HG03342 (cell line): ENCODE data around the gene REPS1.
"Not testable (repeated sequence)": the region's sequence is repeated elsewhere in the genome, so short reads cannot be mapped to it uniquely, and the experiment has no call there.

Experiments used
- ATAC-seq: cut with Tn5 transposase; IDR thresholded peaks from one replicate; pipeline ENCODE4 v1.9.1; 2021; ENCODE audit warnings: mild to moderate bottlenecking, moderate library complexity; ENCODE audit not compliant: unreplicated experiment

Gene REPS1

DNA sequence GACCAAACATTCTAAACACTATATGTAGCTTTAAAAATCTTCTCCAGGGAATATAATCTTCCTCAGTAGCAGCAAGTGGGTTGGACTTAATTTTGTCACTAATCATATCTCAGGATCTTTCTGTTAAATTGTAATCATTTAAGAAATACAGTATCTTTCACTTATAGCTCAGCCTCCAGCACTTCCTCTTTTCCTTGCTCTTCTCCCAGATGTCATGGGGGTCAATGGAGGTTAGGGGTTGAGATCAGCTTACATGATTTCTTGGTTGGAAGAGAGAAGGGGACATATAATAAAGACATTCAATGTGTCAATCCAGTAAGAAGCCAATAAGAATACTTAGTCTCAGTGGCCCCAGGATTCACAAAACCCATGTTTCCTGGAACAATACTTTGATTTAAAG is 15.7 kb upstream of the REPS1 start:
- ATAC-seq: no peak

DNA sequence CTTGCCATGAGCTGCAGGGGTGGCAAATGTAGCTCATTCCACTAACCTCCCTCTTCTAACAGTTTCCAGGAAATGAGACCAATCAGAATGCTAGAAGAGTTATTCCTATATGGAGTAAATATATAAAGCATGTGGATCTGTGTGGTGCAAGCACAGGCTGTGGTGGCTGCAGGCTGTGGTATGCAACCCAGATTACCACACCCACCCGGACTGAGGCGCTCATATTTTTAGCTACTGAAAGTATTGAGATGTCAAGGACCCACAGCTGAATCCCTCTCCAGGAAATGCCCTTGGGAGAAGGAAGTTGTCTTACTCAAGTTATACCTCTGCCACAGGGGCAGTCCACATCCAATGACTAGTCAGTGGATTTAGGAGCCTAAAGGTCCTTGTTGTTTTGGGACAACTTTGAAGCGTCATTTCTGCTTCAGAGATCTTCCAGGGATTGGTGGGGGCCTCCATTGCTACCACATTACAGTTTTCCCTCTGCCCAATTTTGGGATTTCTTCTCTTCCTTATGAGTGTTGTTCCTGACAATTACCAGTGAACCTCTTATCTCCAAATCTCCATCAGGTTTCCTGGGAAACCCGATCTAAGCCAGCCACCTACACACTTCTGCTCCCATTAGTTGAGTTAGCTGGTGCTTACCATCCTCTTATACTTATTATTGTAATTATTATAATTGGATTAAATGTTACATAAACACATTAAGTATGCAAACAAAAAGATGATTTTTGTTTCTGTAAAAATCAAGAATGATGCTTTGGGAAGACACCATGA is 12.1 kb upstream of the REPS1 start:
- ATAC-seq: no peak

DNA sequence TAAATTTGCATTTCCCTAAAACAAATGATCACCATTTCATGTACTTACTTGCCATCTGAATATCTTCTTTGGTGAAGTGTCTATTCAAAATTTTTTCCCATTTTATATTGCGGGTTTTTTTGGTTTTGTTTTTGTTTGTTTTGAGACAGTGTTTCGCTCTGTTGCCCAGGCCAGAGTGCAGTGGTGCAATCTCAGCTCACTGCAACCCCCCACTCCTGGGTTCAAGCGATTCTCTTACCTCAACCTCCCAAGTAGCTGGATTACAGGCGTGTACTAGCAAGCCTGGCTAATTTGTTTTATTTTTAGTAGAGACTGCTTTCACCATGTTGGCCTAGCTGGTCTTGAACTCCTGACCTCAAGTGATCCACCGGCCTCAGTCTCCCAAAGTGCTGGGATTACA is 9.1 kb upstream of the REPS1 start:
- no peak for ATAC-seq

DNA sequence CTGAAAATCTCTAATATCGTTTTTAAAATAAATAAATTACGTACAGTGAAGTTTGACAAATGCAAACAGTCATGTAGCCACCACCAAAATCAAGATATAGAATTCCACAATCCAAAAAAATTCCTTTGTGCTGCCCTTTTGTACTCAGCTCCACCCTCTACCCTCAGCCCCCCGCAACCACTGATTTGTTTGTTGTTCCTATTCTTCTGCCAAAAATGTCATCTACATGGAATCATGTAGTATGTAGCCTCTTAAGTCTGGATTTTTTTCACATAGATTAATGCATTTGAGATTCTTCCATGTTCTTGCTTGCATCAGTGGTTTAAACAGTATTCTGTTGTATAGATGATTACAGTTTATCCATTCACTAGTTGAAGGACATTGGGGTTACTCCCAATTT is 8.5 kb upstream of the REPS1 start:
- no peak for ATAC-seq

DNA sequence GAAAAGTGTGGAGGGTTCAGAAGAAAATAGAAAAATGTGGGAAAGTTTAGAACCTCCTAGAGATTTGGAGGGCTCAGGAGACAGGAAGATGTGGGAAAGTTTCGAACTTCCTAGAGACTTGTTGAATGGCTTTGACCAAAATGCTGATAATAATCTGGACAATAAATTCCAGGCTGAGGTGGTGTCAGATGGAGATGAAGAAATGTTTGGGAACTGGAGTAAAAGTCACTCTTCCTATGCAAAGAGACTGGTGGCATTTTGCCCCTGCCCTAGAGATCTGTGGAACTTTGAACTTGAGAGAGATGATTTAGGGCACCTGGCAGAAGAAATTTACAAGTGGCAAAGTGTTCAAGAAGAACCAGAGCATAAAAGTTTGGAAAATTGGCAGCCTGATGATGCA is 5.4 kb upstream of the REPS1 start:
- ATAC-seq: not testable (repeated sequence)

DNA sequence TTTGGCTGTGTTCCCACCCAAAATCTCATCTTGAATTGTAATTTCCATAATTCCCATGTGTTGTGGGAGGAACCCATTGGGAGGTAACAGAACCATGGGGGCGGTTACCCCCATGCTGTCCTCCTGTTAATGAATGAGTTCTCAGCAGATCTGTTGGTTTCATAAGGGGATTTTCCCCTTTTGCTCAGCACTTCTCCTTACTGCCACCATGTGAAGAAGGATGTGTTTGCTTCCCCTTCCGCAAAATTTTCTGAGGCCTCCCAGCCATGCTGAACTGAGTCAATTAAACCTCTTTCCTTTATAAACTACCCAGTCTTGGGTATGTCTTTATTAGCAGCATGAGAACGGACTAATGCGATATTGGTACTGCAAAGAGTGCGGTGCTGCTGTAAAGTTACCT is 4.9 kb upstream of the REPS1 start:
- ATAC-seq: not testable (repeated sequence)

DNA sequence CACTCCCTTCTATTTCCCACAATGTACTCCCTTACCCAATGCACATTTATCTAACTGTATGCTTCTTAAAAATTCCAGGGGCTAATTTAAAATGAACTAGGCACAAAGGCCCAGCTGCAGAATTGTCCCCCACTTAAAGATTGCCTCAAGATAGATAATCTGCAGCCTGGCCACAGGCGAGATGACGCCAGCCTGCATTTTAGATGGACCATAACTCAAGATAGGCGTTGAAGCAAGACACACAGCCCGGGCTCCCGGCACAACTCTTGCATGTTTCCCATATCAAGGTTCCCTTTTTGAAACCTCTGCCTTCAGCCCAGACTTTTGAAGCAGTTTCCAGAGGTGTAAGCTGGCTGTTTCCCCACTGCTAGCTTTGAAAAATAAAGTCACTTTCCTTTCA is 3.2 kb upstream of the REPS1 start:
- ATAC-seq: no peak

DNA sequence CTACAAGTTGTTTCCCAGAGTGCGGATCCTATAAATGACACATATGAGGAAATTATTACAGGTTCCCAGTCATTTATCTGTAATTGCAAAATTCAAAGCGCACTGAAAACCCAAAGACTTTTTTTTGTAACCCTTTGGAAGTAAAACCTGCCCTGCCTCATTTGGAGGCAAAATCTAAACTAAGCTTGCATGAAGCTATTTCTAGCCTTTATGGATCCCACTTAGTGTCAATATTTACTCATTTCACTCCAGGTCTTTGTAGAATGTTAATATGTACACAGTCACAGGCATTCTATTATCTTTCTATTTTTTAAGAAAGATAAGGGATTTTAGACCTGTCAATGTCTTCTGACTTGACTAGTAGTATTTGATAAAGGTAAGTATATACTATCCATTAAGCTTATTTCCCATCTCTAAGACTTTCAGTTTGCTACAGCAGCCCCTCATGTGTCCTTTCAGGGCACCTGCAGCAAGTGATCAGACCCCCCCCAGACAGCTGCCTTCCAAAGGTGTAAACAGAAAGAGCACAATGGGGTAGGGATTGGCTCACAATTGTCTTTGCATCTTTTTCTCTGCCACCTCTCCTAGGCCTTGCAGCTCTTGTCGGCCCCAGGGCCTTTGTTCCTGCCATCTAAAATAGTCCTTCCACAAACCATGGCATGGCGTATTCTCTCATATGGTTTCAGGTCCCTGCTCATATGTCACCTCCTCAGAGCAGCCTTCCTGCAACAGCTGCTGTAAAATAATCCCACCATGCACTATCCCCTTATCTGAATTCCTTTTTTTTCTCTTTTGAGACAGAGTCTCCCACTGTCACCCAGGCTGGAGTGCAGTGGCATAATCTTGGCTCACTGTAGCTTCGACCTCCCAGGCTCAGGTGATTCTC is 1.3 kb upstream of the REPS1 start:
- ATAC-seq: no peak

DNA sequence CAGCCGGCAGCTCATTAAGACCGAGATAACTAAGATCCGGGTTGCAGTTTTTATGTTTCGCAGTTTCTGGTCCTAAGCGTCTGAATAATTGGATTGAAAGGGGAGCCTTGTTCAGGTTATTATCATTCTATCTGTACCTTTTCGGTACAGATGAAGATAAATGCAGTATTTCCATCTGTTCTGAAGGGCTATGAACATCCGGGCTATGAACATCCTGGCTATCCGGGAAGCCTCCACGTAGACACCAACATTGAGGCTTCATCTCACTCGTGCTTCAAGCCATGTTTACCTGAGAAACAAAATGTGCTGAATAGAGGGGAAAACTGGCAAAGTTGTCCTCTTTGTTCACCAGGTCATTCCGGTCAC is 399 bp upstream of the REPS1 start:
- ATAC-seq: peak; percentile 29

DNA sequence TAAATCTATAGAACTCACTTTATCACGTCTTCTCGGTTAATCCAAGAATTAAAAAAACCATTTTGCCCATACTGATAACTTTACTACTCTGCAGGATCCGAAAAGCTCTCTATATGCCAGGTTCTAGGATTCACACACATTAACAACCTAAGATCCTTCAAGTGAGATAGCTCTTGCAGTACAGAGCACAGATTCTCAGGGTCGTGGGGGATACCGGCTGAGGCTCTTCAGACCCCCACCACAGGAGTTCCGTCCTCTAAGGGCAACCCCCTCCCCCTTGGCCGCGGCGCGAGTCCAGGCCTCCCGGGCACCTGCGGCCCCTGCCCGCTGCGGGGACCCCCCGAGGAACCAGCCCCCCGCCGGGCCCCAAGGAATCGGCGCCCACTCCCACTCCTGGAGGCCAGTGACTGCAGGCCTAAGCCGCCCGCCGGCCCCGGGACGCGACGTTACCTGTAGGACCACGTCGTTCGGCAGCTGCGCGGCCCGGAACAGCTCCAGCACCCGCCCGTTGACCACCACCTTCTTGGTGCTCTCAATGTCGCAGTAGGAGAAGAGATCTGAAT is 892 bp downstream of the REPS1 start:
- no peak for ATAC-seq

DNA sequence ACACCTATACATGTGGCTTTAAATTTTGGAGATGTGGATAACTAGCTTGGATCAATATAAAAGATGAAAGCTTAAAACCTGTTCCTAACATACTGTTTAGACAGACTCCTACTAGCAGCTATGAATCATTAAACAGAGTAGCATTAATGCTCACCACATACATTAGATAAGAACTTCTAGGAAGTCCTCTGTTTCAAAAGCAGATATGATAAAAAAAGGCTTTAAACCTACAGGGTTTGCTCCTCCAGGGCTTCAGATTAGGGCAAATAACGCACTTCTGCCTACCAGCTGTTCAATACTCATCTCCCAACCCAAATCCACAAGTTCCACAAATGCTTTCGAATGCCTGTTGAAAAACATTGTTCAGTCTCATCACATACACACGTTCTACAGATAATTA is 1.5 kb downstream of the REPS1 start:
- no peak for ATAC-seq

DNA sequence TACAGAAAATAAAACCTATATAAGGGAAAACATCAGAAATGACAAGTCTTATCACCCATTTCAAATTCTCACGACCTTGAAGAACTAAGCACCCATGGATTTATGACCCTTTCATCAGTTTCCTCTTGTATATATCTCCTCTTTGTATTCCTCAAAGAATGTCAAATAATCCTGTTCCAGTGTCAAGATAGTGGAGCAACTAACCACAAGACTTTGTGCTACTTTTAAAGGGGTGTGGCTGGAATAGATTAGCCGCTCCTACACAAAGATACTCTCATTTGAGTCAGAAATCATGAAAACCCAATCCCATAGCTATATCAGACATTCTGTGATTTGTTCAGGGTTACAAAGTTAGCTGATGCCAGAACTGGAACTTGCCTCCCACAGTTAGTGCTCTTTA is 6.6 kb downstream of the REPS1 start:
- ATAC-seq: no peak

DNA sequence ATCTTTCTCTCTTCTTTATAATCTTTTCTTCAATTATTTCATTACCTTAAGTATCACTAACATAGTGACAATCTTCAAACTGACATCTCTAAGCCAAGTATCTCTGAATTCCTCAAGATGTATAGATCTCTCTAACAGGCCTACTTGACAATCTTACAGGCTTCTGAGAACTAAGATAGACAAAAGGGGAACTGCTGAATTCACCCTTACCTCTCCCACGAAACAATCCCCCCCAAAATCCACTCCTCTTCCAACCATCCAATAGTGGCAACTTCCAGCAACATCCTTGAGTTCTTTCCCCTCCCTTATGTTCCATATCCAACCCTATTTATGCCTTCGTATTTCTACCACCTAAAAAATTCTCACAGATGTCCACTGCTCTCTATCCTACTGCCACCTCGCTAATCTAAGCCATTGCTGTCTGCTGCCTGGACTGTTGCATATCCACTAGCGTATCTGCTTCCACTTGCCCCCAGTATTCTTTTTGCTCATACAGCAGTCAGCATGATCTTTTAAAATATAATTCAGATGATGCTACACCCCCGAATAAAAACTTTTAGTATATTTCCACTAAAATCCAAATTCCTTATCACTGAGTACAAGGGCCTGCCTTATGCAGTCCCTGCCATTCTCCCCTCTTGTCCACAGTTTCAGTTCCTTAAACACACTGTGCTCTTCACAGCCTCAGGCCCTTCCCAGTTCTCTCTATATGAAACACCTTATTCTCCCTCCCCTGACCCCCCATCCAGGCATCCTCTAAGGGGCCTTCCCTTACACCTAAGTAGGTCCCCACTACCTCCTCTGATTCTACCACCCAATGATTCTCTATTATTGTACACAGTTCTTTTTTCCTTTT is 8.0 kb downstream of the REPS1 start:
- ATAC-seq: peak; percentile 58

DNA sequence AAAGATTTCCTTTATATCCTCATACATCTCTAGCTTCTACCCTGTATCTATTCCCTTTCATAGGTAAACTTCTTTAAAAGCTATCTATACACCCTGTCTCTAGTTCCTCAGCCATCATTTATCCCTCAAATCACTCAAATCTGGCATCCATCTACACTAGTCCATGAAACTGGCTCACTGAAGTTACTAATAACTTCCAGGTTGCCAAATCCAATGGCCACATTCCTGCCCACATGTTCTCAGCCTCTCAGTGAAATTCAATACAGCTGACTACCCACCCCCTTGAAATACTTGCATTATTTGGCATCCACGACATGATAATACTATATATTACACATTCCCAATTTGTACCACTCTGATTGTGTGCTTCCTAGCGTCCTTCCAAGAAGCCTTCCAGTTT is 8.7 kb downstream of the REPS1 start:
- no peak for ATAC-seq

DNA sequence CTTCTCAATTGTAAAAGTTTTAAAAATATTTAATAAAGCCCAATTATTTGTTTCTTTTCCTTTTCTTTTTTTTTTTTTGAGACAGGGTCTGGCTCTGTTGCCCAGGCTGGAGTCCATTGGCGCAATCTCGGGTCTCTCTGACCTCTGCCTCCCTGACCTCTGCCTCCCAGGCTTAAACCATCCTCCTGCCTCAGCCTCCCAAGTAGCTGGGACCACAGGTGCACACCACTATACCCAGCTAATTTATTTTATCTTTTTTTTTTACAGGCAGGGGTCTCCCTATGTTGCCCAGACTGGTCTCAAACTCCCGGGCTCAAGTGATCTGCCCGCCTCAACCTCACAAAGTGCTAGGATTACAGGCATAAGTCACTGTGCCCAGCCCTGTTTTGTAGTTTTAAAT is 9.8 kb downstream of the REPS1 start:
- no peak for ATAC-seq

DNA sequence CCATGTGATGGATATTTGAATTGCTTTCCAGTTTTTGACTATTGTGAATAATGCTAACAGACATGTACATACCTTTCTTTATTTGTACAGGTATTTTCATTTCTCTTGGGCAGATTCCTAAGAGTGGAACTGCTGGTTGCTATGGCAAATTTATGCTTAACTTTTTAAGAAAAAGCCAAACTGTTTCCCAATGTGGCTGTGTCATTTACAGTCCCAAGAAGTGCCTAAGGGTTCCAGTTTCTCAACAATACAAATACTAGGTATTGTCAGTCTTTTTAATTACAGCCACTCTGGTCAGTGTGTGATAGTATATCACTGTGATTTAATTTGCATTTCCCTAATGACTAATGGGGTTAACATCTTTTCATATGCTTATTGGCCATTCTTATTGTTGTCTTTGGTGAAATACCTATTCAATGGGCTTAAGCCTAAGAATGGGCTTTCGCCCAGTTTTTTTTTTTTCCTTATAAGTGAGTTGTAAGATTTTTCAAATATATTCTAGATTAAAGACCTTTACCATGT is 10.3 kb downstream of the REPS1 start:
- no peak for ATAC-seq

DNA sequence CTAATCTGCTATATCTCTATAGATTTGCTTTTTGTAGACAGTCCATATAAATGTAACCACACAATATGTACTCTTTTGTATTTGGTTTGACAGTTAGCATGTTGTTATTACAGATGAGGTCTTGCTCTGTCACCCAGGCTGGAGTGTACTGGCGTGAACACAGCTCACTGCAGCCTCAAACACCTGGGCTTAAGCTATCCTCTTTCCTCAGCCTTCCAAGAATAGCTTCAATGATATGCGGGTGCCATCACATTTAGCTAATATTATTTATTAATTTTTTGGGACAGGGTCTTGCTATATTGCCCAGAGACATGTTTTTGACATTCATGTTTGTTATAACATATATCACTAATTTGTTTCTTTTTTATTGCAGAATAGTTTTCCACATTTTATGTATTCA is 10.8 kb downstream of the REPS1 start:
- no peak for ATAC-seq

DNA sequence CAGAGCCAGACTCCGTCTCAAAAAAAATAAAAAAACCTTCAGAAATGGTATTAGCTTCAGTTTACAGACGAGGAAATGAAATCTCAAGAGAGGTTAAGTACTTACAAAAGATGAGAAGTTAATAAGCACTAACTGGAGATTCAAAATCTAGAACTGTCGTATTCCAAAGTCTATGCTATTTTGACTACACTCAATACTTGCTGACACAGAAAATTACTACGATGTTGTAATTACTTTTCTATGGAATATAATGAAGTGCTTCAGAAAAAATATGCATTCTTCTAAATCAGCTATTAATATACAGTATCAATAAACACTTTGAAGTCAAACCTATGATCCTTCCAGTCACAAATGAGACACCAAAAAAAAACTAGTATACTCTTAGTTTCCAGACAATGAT is 12.2 kb downstream of the REPS1 start:
- ATAC-seq: no peak

DNA sequence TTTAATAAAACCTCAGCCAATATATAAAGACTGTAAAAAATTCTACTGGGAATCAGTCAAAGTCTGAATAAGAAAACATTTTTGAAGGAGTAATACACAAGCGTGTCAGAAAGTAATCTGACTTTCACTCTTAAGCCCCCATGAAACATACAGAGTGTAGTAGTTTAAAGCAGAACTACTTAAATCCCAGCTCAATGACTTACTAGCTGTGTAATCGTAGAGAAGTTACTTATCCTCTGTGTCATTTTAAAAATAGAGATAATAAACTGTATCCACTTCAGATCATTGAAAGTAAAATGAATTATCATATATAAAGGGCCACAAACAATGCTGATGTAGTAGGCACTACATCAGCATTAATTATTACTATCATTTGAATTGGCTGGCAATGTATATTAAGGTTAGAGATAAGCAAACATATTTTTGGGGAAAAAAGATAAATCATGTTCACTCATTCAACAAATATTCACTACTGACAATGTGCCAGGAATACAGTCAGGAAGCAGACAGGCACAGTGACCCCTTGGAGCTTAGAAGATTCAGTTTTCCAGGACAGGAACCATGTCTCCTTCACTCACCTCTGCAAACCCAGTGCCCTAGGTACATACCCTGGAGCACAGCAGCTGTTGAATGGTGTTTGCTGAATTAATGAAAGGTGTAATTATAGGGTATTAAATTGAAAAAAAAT is 14.4 kb downstream of the REPS1 start:
- ATAC-seq: no peak

DNA sequence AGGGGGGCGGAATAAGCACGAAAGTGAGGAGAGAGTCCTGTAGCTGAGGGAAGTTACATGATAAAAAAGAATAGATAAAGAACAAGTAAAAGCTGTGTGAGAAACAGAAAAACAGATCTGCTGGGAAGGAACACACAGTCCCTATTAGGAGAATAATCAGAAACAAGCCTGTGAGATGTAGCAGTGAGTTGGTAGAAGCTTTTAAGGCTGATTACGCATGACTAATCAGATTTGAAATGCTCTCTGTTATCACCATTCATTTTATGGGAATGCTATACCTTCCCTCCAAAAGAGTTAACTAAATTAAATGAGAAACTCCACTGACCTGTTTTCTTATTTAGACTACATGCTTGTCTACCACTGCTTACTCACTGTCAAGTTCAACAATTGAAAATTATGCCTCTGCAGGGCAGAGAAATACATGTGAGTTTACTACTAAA is 15.8 kb downstream of the REPS1 start:
- ATAC-seq: no peak
